HCT116 (cell line): ENCODE data around the gene PTPN4.

ENCODE experiments used
- CTCF ChIP-seq, 3 experiments: fragments of 200-600 bp in 1 of 3; sonication (generic) in 1 of 3; IDR thresholded peaks in 2 of 3; conservative IDR thresholded peaks in 1 of 3; 2 replicates each; pipeline ENCODE4 v1.5.1; 2012 to 2017; ENCODE audit warnings: low read depth in 2 of 3, low read length in 2 of 3, antibody characterized with exemption in 1 of 3, borderline replicate concordance in 1 of 3, control low read depth in 1 of 3, mild to moderate bottlenecking in 1 of 3, mixed read lengths in 1 of 3, mixed run types in 1 of 3, moderate library complexity in 1 of 3; ENCODE audit not compliant: insufficient read depth in 1 of 3
- EGR1 ChIP-seq: IDR thresholded peaks from 2 replicates; pipeline ENCODE4 v1.6.1; 2012; ENCODE audit warnings: low read depth
- EZH2 ChIP-seq: fragments of 200-600 bp; sonication (generic); IDR thresholded peaks from 2 replicates; pipeline ENCODE4 v1.6.1; 2017; ENCODE audit warnings: antibody characterized with exemption, mixed run types
- EZH2phosphoT487 ChIP-seq: fragments of 200-600 bp; IDR thresholded peaks from 2 replicates; pipeline ENCODE4 v1.6.1; 2018; ENCODE audit warnings: antibody characterized with exemption, borderline replicate concordance
- JUND ChIP-seq: IDR thresholded peaks from 2 replicates; pipeline ENCODE4 v1.6.1; 2012
- MAX ChIP-seq: IDR thresholded peaks from 2 replicates; pipeline ENCODE4 v1.6.1; 2012
- RAD21 ChIP-seq: IDR thresholded peaks from 2 replicates; pipeline ENCODE4 v1.6.1; 2012; ENCODE audit warnings: low read depth, mild to moderate bottlenecking
- REST ChIP-seq: IDR thresholded peaks from 2 replicates; pipeline ENCODE4 v1.6.1; 2012; ENCODE audit warnings: low read depth
- SP1 ChIP-seq: IDR thresholded peaks from 2 replicates; pipeline ENCODE4 v1.6.1; 2012; ENCODE audit warnings: low read depth
- SRF ChIP-seq: IDR thresholded peaks from 2 replicates; pipeline ENCODE4 v1.6.1; 2012; ENCODE audit warnings: low read depth
- TCF7L2 ChIP-seq: IDR thresholded peaks from 2 replicates; pipeline ENCODE4 v1.7.0; 2011; ENCODE audit warnings: borderline replicate concordance, inconsistent platforms; ENCODE audit not compliant: insufficient read depth, insufficient read length; ENCODE audit errors: extremely low read depth
- ZFX ChIP-seq: fragments of 450-650 bp; IDR thresholded peaks from 2 replicates; pipeline ENCODE4 v1.6.1; 2017

GRCh38 chr2:119932809-119933208 lies 173.1 kb downstream of the PTPN4 start:
- TF ChIP-seq REST, result no peak
- TF ChIP-seq CTCF (IDR thresholded peaks at IDR 0.05 in 2 of 3, conservative IDR thresholded peaks at IDR 0.05 in 1 of 3; ENCODE audit: borderline replicate concordance in 1 of 3, insufficient read depth in 1 of 3, low read depth in 2 of 3, low read length in 2 of 3), result no peak
- TF ChIP-seq EZH2, result no peak
- no peak for TF ChIP-seq MAX
- TF ChIP-seq EZH2phosphoT487, result no peak
- TF ChIP-seq RAD21, result no peak
- TF ChIP-seq JUND, result no peak
- TF ChIP-seq SP1, result no peak
- no peak for TF ChIP-seq ZFX
- TF ChIP-seq SRF, result no peak
- no peak for TF ChIP-seq EGR1
- TF ChIP-seq TCF7L2, result no peak
